Neural cell (in vitro differentiated cells): ENCODE measurements around the gene RALGAPB. TPM values are rescaled to one million over a fixed set of nuclear protein-coding genes. Genes with fewer than 3 reads are reported as not detected.
"Not testable (repeated sequence)": the region's sequence is repeated elsewhere in the genome, so short reads cannot be mapped to it uniquely, and the experiment has no call there.

Experiments
- H2AFZ ChIP-seq: fragments of 200-600, 300-800 bp; sonication (generic), shearing (Covaris generic); 2 replicates; pipeline ENCODE4 v1.6.0; 2014; ENCODE audit warnings: low read depth, mild to moderate bottlenecking, antibody characterized with exemption, low read length, moderate library complexity
- H3F3A ChIP-seq: fragments of 200-600 bp; shearing (Covaris generic); 2 replicates; pipeline ENCODE4 v1.6.1; 2016; ENCODE audit warnings: mild to moderate bottlenecking, moderate library complexity, mixed read lengths, antibody characterized with exemption, low read length; ENCODE audit not compliant: insufficient read depth, poor library complexity, severe bottlenecking
- H3K27ac ChIP-seq: fragments of 200-600, 300-800 bp; sonication (generic), shearing (Covaris generic); 2 replicates; pipeline ENCODE4 v1.5.1; 2014; ENCODE audit warnings: mild to moderate bottlenecking, low read length, moderate library complexity
- H3K27me3 ChIP-seq: fragments of 300-800, 200-600 bp; sonication (generic), shearing (Covaris generic); 2 replicates; pipeline ENCODE4 v1.6.0; 2014; ENCODE audit warnings: mild to moderate bottlenecking, low read depth, low read length, moderate library complexity; ENCODE audit not compliant: insufficient read depth
- H3K36me3 ChIP-seq: fragments of 300-800, 200-600 bp; sonication (generic), shearing (Covaris generic); 2 replicates; pipeline ENCODE4 v1.5.1; 2014; ENCODE audit warnings: mild to moderate bottlenecking, antibody characterized with exemption, low read length, moderate library complexity; ENCODE audit not compliant: insufficient read depth
- H3K4me2 ChIP-seq: fragments of 300-800, 200-600 bp; sonication (generic), shearing (Covaris generic); 2 replicates; pipeline ENCODE4 v1.6.0; 2014; ENCODE audit warnings: mild to moderate bottlenecking, low read length
- H3K4me3 ChIP-seq: fragments of 300-800, 200-600 bp; sonication (generic), shearing (Covaris generic); 2 replicates; pipeline ENCODE4 v1.5.1; 2014; ENCODE audit warnings: mild to moderate bottlenecking, low read length, moderate library complexity
- H3K79me2 ChIP-seq: fragments of 200-600 bp; shearing (Covaris generic); replicated peaks from 2 replicates; pipeline ENCODE4 v1.6.0; 2014; ENCODE audit warnings: mild to moderate bottlenecking, low read length, moderate library complexity; ENCODE audit not compliant: insufficient read depth
- H3K9ac ChIP-seq: fragments of 300-800, 200-600 bp; sonication (generic), shearing (Covaris generic); 2 replicates; pipeline ENCODE4 v1.6.1; 2016; ENCODE audit warnings: mild to moderate bottlenecking, low read length, mixed read lengths
- H3K9me2 ChIP-seq: fragments of 200-600 bp; shearing (Covaris generic); 2 replicates; pipeline ENCODE4 v1.6.1; 2016; ENCODE audit warnings: mild to moderate bottlenecking, low read length, mixed read lengths; ENCODE audit not compliant: insufficient read depth
- H3K9me3 ChIP-seq: fragments of 200-600, 300-800 bp; sonication (generic), shearing (Covaris generic); 2 replicates; pipeline ENCODE4 v1.6.1; 2016; ENCODE audit warnings: mild to moderate bottlenecking, mixed run types, low read length, moderate library complexity, mixed read lengths
- H4K20me1 ChIP-seq: fragments of 200-600 bp; shearing (Covaris generic); 2 replicates; pipeline ENCODE4 v1.6.1; 2016; ENCODE audit warnings: mild to moderate bottlenecking, mixed run types; ENCODE audit not compliant: insufficient read depth
- CTCF ChIP-seq: fragments of 450-650 bp; IDR thresholded peaks from 2 replicates; pipeline ENCODE4 v1.5.1; 2014; ENCODE audit warnings: antibody characterized with exemption, mild to moderate bottlenecking, moderate library complexity; ENCODE audit not compliant: poor library complexity, severe bottlenecking
- EP300 ChIP-seq: fragments of 450-650 bp; conservative IDR thresholded peaks from 2 replicates; pipeline ENCODE4 v1.6.1; 2014; ENCODE audit warnings: antibody characterized with exemption, mild to moderate bottlenecking, moderate library complexity; ENCODE audit not compliant: poor library complexity, severe bottlenecking
- EZH2 ChIP-seq: fragments of 200-600, 300-800 bp; shearing (Covaris generic), sonication (generic); IDR thresholded peaks from 2 replicates; pipeline ENCODE4 v1.6.1; 2014; ENCODE audit warnings: antibody characterized with exemption, low read length, borderline replicate concordance, mild to moderate bottlenecking; ENCODE audit not compliant: insufficient read depth, poor library complexity, severe bottlenecking
- MXI1 ChIP-seq: fragments of 450-650 bp; conservative IDR thresholded peaks from 2 replicates; pipeline ENCODE4 v1.6.1; 2014; ENCODE audit warnings: antibody characterized with exemption, mild to moderate bottlenecking; ENCODE audit not compliant: poor library complexity, severe bottlenecking
- POLR2AphosphoS5 ChIP-seq: IDR thresholded peaks from 2 replicates; pipeline ENCODE4 v1.6.1; 2012
- RAD21 ChIP-seq: fragments of 450-650 bp; conservative IDR thresholded peaks from 2 replicates; pipeline ENCODE4 v1.6.1; 2014; ENCODE audit warnings: antibody characterized with exemption, mild to moderate bottlenecking, moderate library complexity
- REST ChIP-seq: IDR thresholded peaks from 2 replicates; pipeline ENCODE4 v1.6.1; 2012; ENCODE audit warnings: borderline replicate concordance
- SMC3 ChIP-seq: fragments of 450-650 bp; conservative IDR thresholded peaks from 2 replicates; pipeline ENCODE4 v1.6.1; 2014; ENCODE audit warnings: antibody characterized with exemption, mild to moderate bottlenecking, moderate library complexity; ENCODE audit not compliant: poor library complexity
- TAF1 ChIP-seq: IDR thresholded peaks from 2 replicates; pipeline ENCODE4 v1.6.1; 2012; ENCODE audit warnings: low read depth
- polyA plus RNA-seq: library from polyadenylated mRNA; depleted of rRNA; stranded (reverse); fragments of >200 nt; gene quantifications from 2 replicates; pipeline ENCODE4 v1.2.3, GENCODE V29; 2014

The RALGAPB gene
- polyA plus RNA-seq, 1 donor from 2014 or later: 30.0 TPM

GRCh38 chr20:38595886-38596285 lies 123.2 kb downstream of the RALGAPB start:
- H3F3A ChIP-seq, H3K4me3 ChIP-seq, H4K20me1 ChIP-seq, H3K4me2 ChIP-seq, H3K36me3 ChIP-seq, H3K9ac ChIP-seq, H3K9me3 ChIP-seq, H3K79me2 ChIP-seq, H2AFZ ChIP-seq, H3K9me2 ChIP-seq, H3K27me3 ChIP-seq, H3K27ac ChIP-seq: not testable (repeated sequence)

- Histone ChIP-seq H3K36me3 (no peaks in the 10 kb centered on the region), H3K9ac (no peak overlapping the region), H3K27me3 (peaks cover 14% of the 10 kb centered on the region), H3K9me3 (no peaks in the 10 kb centered on the region), H3K4me2 (no peak overlapping the region), H3K4me3 (no peak overlapping the region), H4K20me1 (no peaks in the 10 kb centered on the region), H3K79me2 (no peaks in the 10 kb centered on the region), H3K27ac (no peak overlapping the region), H3F3A (no peaks in the 10 kb centered on the region), H2AFZ (no peak overlapping the region), H3K9me2 (no peaks in the 10 kb centered on the region)
- TF ChIP-seq EP300: no peak
- TF ChIP-seq TAF1: no peak
- no peak for TF ChIP-seq EZH2
- TF ChIP-seq REST: no peak
- TF ChIP-seq RAD21: no peak
- TF ChIP-seq CTCF: no peak
- no peak for TF ChIP-seq SMC3
- no peak for TF ChIP-seq MXI1
- TF ChIP-seq POLR2AphosphoS5: no peak
These were observed 126.8 kb downstream of the RALGAPB start for GRCh38 chr20:38599410-38599882.

- no peak overlapping the region for H3K4me2 ChIP-seq
- no peak overlapping the region for H3K9ac ChIP-seq
- H3K27me3 ChIP-seq: peaks cover 14% of the 10 kb centered on the region
- TF ChIP-seq REST (no peak), EZH2 (no peak), POLR2AphosphoS5 (no peak), SMC3 (no peak), MXI1 (no peak), TAF1 (no peak), RAD21 (no peak), EP300 (no peak), CTCF (no peak)
- H3K36me3 ChIP-seq: no peaks in the 10 kb centered on the region
- no peaks in the 10 kb centered on the region for H3F3A ChIP-seq
- H3K4me3 ChIP-seq: no peak overlapping the region
- no peaks in the 10 kb centered on the region for H3K9me3 ChIP-seq
- H4K20me1 ChIP-seq: no peaks in the 10 kb centered on the region
- H3K9me2 ChIP-seq: no peaks in the 10 kb centered on the region
- H3K79me2 ChIP-seq: no peaks in the 10 kb centered on the region
- no peak overlapping the region for H3K27ac ChIP-seq
- H2AFZ ChIP-seq: no peak overlapping the region
These were observed 127.4 kb downstream of the RALGAPB start for GRCh38 chr20:38600057-38600456.
